Activated naive CD4-positive, alpha-beta T cell treated with anti-CD3 and anti-CD28 coated beads for 36 hours (primary cell): ENCODE results near the gene TBC1D1. TPM values are rescaled to one million over a fixed set of nuclear protein-coding genes. Genes with fewer than 3 reads are reported as not detected.

Source experiments
- CTCF ChIA-PET: fragments of 350-600 bp; sonication (Branson Sonifier 250); formaldehyde crosslinking; loops from one replicate; lab custom pipeline; 2021; ENCODE audit warnings: antibody characterized with exemption; lab: Charles Lee
- DNase-seq: peaks from one replicate; pipeline ENCODE4 v3.0.0-alpha.2; 2020
- H3K27ac Mint-ChIP-seq: one replicate; pipeline ENCODE4 v1.8.0; 2021; ENCODE audit warnings: mild to moderate bottlenecking, mixed read lengths
- H3K27me3 Mint-ChIP-seq: one replicate; pipeline ENCODE4 v1.8.0; 2021; ENCODE audit warnings: low read depth, mixed read lengths
- H3K36me3 Mint-ChIP-seq: one replicate; pipeline ENCODE4 v1.8.0; 2021; ENCODE audit warnings: low read depth, mixed read lengths
- H3K4me1 Mint-ChIP-seq: one replicate; pipeline ENCODE4 v1.8.0; 2021; ENCODE audit warnings: low read depth, mixed read lengths
- H3K4me3 Mint-ChIP-seq: one replicate; pipeline ENCODE4 v1.8.0; 2021; ENCODE audit warnings: mild to moderate bottlenecking, moderate library complexity, mixed read lengths
- H3K9me3 Mint-ChIP-seq: one replicate; pipeline ENCODE4 v1.8.0; 2021; ENCODE audit warnings: mixed read lengths
- intact Hi-C: fragments of 100-400 bp; cut with micrococcal nuclease; formaldehyde crosslinking; loops from one replicate; pipeline ENCODE4 v1.15.1; 2023
- total RNA-seq, 2 experiments: library from RNA; stranded (reverse); gene quantifications; one replicate each; pipeline ENCODE4 v1.2.3, GENCODE V29; 2021

The TBC1D1 gene
- total RNA-seq, 2 experiments from 2014 or later: 57.7 to 68.5 TPM

DNA sequence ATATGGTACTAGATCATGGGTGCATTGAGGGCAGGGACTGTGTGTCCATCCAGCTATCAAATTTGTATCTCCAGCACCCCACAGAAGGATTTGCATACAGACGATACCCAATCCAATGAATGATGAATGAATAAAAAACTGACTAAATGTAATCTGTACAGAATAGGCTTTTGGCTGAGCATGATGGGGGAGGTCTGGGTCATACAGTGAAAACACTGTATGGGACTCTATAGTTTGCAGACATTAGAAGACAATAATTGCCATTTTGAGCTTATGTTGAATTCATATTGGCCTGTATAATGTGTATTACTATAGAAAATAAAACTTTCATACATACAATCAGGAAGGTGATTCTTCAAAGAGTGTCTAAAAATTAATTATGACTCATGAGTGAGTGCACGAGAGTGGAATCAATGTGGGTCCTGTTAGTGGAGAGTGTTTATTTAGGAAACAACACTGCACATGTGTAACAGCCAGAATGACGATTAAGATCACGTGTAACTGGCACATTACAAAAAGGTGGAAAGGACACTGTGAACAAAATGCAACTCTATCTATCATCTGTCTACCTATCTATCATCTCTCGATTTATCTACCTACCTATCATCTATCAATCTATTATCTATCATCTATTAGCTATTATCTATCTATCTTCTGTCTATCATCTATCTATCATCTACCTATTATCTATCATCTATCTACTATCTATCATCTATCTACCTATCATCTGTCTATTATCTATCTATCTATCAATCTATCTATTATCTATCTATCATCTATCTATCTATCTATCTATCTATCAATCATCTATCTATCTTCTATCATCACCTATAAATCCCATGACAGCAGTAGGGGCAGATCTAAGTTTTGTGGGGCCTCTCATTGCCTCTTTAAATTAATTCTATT, 270.6 kb downstream of the TBC1D1 start:
- Mint-ChIP-seq H3K27me3 (no peaks in the 10 kb centered on the region), H3K27ac (no peak overlapping the region), H3K36me3 (peaks cover 9% of the 10 kb centered on the region), H3K9me3 (peaks cover 17% of the 10 kb centered on the region), H3K4me3 (no peak overlapping the region), H3K4me1 (peaks cover 74% of the 10 kb centered on the region)
- intact Hi-C loops: loop anchor here (1.0 to 5.0 kb wide), 3 partner anchors 13 to 506 kb away; no protein-coding TSS in a partner anchor
- DNase-seq: no peak
- CTCF ChIA-PET: interaction anchor here (0.8 to 1.6 kb wide), 6 partner anchors 8 to 92 kb away, joined by 3 to 6 read pairs (median 4); no protein-coding TSS in a partner anchor

DNA sequence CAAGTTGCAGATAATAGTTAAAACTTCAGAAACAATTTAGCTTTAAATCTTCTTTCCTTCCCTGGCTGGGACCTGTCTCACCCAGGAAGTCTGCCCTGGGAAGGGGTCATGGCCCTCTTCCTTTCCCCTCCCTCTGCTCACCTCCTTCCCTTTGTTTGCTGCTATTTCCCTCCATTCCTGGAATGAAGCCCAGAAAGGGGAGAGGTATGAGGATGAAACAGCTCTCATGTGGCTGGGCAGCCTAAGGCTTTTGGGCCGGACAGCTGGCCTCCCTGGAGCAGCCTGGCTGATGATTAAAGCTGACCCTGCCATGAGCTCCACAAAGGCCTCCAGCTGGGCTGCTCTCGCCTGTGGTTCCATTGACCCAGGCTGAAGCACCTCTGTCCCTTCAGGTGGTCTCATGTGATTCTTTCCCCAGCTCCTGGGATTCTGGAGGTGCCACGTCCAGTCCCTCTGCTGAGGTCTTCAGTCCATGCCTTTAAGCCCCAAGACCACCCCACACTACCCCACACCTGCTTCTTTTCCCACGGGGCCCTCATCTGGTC, 271.4 kb downstream of the TBC1D1 start:
- no peak overlapping the region for H3K4me3 Mint-ChIP-seq
- no peak for DNase-seq
- intact Hi-C loops: loop anchor here (5.0 kb wide), 1 partner anchor 185 kb away; no protein-coding TSS in a partner anchor
- no peaks in the 10 kb centered on the region for H3K27me3 Mint-ChIP-seq
- H3K4me1 Mint-ChIP-seq: peaks cover 79% of the 10 kb centered on the region
- peaks cover 17% of the 10 kb centered on the region for H3K9me3 Mint-ChIP-seq
- CTCF ChIA-PET: interaction anchor here (1.2 kb wide), 1 partner anchor 17 kb away, joined by 3 read pairs; no protein-coding TSS in a partner anchor
- peaks cover 9% of the 10 kb centered on the region for H3K36me3 Mint-ChIP-seq
- H3K27ac Mint-ChIP-seq: no peak overlapping the region

DNA sequence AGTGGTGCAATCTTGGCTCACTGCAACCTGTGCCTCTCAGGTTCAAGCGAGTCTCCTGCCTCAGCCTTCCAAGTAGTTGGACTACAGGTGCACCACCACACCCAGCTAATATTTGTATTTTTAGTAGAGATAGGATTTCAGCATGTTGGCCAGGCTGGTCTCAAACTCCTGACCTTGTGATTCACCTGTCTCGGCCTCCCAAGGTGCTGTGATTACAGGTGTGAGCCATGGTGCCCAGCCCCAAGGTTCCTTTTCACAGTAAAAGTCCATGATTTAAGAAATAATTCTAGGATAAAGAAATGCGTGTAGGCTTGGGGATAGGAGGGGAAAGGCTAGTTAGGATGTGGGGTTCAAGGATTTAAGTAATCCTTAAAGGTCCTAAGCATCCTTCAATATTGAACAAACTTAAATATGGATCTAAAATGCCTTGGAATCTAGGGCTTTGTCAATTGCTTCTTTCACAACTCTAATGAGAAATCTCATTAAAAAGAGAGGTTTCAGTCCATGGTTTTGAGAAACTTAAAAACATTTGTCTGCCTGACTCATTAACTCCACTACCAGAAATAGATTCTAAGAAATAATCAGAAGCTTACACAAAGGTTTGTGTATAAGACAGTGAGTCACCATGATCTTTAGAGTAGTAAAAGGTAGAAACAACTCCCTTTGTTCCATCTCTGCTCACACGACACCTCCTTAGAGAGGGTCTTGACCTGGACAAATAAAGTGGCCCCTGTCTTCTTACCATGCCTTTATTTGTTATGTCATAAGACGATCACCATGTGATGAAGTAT, 272.5 kb downstream of the TBC1D1 start:
- intact Hi-C loops: loop anchor here (1.0 to 5.0 kb wide), 7 partner anchors 31 to 641 kb away; partner anchors contain the start of gene TLR1
- H3K27me3 Mint-ChIP-seq: no peaks in the 10 kb centered on the region
- H3K9me3 Mint-ChIP-seq: peaks cover 17% of the 10 kb centered on the region
- H3K4me1 Mint-ChIP-seq: peaks cover 72% of the 10 kb centered on the region
- H3K27ac Mint-ChIP-seq: peak overlapping the region; percentile 91
- no peak overlapping the region for H3K4me3 Mint-ChIP-seq
- peaks cover 9% of the 10 kb centered on the region for H3K36me3 Mint-ChIP-seq
- DNase-seq: peak; percentile 24
- CTCF ChIA-PET: interaction anchor here (0.6 kb wide), 1 partner anchor 21 kb away, joined by 6 read pairs; no protein-coding TSS in a partner anchor

DNA sequence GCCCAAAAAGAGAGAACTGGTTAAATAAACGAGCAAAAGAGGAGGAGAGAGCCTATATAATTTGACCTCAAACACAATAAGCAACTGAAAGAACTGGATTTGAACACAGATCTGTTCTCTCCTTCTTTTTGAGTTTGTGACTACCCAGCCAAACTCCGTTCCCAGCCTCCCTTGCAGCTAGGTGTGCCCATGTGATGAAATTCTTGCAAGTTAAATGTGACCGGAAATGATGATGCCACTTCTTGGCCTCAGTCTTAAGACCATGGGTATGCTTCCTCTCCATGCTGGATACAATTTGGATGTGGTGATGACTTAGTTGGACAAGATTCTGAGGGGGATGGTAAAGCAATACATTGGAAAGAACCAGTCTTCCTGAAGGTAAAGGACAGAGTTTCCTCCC, 273.5 kb downstream of the TBC1D1 start:
- H3K9me3 Mint-ChIP-seq: peaks cover 17% of the 10 kb centered on the region
- peak overlapping the region; percentile 91 for H3K27ac Mint-ChIP-seq
- H3K4me1 Mint-ChIP-seq: peaks cover 67% of the 10 kb centered on the region
- H3K27me3 Mint-ChIP-seq: no peaks in the 10 kb centered on the region
- no peak overlapping the region for H3K4me3 Mint-ChIP-seq
- intact Hi-C loops: loop anchor here (5.0 kb wide), 1 partner anchor 187 kb away; no protein-coding TSS in a partner anchor
- peaks cover 9% of the 10 kb centered on the region for H3K36me3 Mint-ChIP-seq
- DNase-seq: peak; percentile 32
- CTCF ChIA-PET: no interaction called here

DNA sequence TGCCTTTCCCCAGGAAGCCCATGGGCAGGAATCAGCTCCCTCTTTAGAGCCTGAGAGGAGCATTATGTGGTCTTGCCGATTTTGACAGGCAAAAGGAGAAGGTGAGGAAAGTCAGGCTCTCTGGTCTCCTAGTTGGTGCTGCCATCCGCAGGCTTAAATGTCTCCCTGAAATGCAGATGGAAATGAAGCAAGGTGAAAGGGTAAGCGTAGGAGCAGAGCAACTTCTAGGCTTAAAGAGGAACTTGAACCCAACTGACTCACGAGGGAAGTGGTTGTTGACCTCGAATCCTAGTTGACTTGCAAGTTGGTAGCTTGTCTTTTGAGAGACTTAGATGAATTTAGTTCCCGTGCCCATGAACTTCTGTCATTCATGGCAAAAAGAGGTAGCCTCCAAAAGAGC, 275.2 kb downstream of the TBC1D1 start:
- H3K27me3 Mint-ChIP-seq: no peaks in the 10 kb centered on the region
- peaks cover 54% of the 10 kb centered on the region for H3K4me1 Mint-ChIP-seq
- CTCF ChIA-PET: interaction anchor here (0.5 to 1.4 kb wide), 6 partner anchors 15 to 508 kb away, joined by 3 to 5 read pairs (median 3); no protein-coding TSS in a partner anchor
- DNase-seq: peak; percentile 33
- intact Hi-C loops: loop anchor here (1.0 kb wide), 1 partner anchor 104 kb away; no protein-coding TSS in a partner anchor
- peaks cover 9% of the 10 kb centered on the region for H3K36me3 Mint-ChIP-seq
- H3K9me3 Mint-ChIP-seq: peaks cover 17% of the 10 kb centered on the region
- H3K4me3 Mint-ChIP-seq: no peak overlapping the region
- H3K27ac Mint-ChIP-seq: no peak overlapping the region

DNA sequence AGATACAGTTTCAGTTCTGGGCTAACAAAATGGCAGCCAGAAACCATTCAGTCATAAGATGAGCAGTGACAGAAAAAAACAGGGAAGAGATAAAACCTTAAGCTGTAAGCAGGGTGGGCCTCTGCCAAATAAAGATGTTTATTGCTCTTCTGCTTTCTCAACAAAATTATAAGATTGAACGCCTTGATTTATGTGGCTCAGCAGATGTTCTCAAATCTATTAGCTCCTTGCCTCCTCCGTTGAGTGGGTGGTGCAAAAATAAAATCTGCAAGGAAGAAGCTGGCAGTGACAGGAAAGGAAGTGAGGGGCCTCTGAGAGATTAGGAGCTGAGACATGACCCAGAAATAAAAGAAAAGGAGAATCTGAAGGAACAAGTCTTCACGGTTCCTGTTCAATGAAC, 275.9 kb downstream of the TBC1D1 start:
- Mint-ChIP-seq H3K9me3 (peaks cover 17% of the 10 kb centered on the region), H3K27ac (no peak overlapping the region), H3K36me3 (peaks cover 9% of the 10 kb centered on the region), H3K4me1 (peaks cover 47% of the 10 kb centered on the region), H3K4me3 (no peak overlapping the region), H3K27me3 (no peaks in the 10 kb centered on the region)
- CTCF ChIA-PET: interaction anchor here (0.7 to 1.4 kb wide), 6 partner anchors 12 to 493 kb away, joined by 3 to 4 read pairs (median 3); no protein-coding TSS in a partner anchor
- intact Hi-C loops: loop anchor here (1.0 kb wide), 1 partner anchor 104 kb away; no protein-coding TSS in a partner anchor
- no peak for DNase-seq

DNA sequence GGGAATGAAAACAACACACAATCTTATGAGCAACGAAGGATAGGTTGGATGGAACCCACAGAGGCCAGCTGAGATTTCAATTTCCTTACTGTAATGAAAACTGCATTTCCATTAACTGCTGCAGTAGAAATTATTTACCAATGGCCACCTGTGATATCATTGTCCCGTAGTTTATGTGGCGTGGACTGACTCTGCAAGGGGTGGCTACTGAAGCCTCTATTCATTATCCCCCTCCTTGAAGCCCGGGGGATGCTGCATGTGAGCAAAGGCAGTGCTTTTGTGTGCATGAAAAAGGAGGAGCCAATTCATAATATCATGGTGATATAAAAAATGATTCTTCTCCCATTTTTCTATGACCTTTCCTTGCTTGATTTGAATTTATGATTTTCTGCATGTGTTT, 277.1 kb downstream of the TBC1D1 start:
- Mint-ChIP-seq H3K27me3 (no peaks in the 10 kb centered on the region), H3K9me3 (peaks cover 19% of the 10 kb centered on the region), H3K36me3 (peaks cover 10% of the 10 kb centered on the region), H3K4me1 (peaks cover 36% of the 10 kb centered on the region), H3K4me3 (no peak overlapping the region), H3K27ac (no peak overlapping the region)
- CTCF ChIA-PET: interaction anchor here (0.5 to 2.1 kb wide), 3 partner anchors 9 to 558 kb away, joined by 3 to 6 read pairs (median 3); no protein-coding TSS in a partner anchor
- intact Hi-C loops: no loop called here
- no peak for DNase-seq

DNA sequence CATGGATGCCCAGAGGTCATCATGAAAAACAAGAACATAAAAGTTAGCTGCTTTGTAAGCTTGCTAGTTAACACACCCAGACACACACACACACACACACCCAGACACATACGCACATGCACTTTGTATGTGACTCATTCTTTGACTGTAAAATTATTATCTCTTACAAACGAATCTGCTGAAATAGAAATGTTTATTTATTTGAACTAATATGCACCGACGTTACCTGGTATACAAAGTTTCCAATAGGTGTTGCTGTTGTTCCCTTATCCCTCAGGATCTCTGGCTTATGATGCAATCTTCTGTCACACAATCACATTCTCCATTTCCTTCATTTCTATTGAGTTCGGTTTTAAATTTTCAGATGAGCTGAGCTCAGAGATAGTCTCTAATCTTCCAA, 278.6 kb downstream of the TBC1D1 start:
- peaks cover 14% of the 10 kb centered on the region for H3K9me3 Mint-ChIP-seq
- CTCF ChIA-PET: interaction anchor here (0.5 to 2.8 kb wide), 5 partner anchors 8 to 561 kb away, joined by 3 to 10 read pairs (median 4); no protein-coding TSS in a partner anchor
- no peaks in the 10 kb centered on the region for H3K27me3 Mint-ChIP-seq
- H3K4me3 Mint-ChIP-seq: no peak overlapping the region
- intact Hi-C loops: no loop called here
- H3K27ac Mint-ChIP-seq: no peak overlapping the region
- H3K4me1 Mint-ChIP-seq: peaks cover 30% of the 10 kb centered on the region
- H3K36me3 Mint-ChIP-seq: peaks cover 8% of the 10 kb centered on the region
- no peak for DNase-seq

DNA sequence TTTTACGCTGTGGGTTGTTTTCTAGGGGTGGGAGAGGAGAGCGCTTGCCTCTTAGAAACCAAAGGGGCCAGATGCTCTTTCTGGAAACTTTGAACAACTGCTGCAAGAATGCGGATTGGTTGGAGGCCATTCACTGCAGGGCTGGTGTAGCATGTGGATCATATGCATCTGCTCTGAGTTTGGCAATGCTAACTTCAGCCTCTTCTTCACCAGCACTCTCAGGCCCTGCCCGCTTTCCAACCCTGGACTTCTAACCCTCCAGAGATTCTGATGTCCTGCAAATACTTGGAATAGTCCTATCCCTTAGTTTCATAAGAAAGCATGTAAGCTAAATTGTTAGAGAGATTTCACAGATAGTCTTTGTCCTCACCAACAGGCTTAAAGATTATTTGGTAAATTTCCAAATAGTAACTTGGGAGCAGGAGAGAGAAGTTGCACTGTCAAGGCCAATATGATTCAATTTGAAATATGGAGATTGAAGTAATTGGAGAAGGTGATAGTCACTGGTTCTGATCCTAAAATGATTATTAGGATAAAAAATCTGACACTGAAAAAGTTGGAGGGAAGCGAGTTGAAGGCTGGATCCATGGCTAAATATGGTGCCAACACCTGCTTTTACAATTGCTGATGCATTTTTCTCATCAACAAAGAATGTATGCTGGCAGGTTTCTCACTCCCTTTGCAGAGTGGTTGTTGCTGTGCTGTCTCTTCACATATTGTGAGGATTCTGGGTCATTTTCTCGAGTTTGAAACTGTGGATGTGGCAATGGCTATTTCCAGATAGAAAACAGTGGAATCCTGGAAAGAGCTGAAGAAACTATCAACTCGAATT, 279.7 kb downstream of the TBC1D1 start:
- CTCF ChIA-PET: interaction anchor here (0.6 to 2.8 kb wide), 2 partner anchors 9 to 1912 kb away, joined by 5 to 10 read pairs; no protein-coding TSS in a partner anchor
- DNase-seq: no peak
- Mint-ChIP-seq H3K4me1 (peaks cover 33% of the 10 kb centered on the region), H3K36me3 (peaks cover 3% of the 10 kb centered on the region), H3K4me3 (no peak overlapping the region), H3K27me3 (no peaks in the 10 kb centered on the region), H3K9me3 (peaks cover 7% of the 10 kb centered on the region), H3K27ac (no peak overlapping the region)
- intact Hi-C loops: no loop called here

DNA sequence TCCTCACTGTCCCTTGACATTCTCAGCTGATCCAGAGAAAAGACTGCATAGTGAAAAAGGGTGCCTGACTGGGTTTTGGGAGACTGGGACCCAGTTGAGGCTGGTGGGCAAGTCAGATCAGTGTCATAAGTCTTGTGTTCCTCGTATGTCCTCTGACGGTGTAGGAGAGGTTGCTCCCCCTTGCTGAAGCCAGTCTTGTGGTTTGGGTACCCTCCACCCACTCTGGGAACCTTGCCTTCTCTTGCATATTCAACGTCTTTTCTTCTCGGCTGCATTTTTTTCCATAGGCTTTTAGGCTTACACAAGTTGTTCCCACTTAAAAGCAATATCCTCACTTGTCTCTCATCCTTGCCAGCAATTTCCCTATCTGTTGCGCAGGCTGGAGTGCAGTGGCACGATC, 281.2 kb downstream of the TBC1D1 start:
- Mint-ChIP-seq H3K27ac (no peak overlapping the region), H3K4me3 (no peak overlapping the region), H3K4me1 (peaks cover 28% of the 10 kb centered on the region), H3K36me3 (peaks cover 1% of the 10 kb centered on the region), H3K9me3 (peaks cover 2% of the 10 kb centered on the region), H3K27me3 (no peaks in the 10 kb centered on the region)
- intact Hi-C loops: no loop called here
- DNase-seq: no peak
- CTCF ChIA-PET: interaction anchor here (0.9 to 1.2 kb wide), 2 partner anchors 9 to 43 kb away, joined by 3 to 4 read pairs; no protein-coding TSS in a partner anchor
